ENCODE measurements around the gene PISD.

GRCh38 chr22:31647066-31647465 lies 14.9 kb downstream of the PISD start:
- no peak for TF ChIP-seq CTCF (IDR thresholded peaks at IDR 0.05; ENCODE audit: low read length)
- TF ChIP-seq EZH2 (IDR thresholded peaks at IDR 0.05; ENCODE audit: borderline replicate concordance, low read length) = no peak
